DOHH2 (cell line): ENCODE data around the gene GASK1A.

Experiments
- CTCF ChIP-seq: fragments of 200-600 bp; sonication (generic); IDR thresholded peaks from one replicate; pipeline ENCODE4 v1.5.1; 2014; ENCODE audit warnings: antibody characterized with exemption, mild to moderate bottlenecking, low read depth, low read length; ENCODE audit not compliant: poor library complexity, severe bottlenecking
- EZH2phosphoT487 ChIP-seq: fragments of 200-600 bp; sonication (generic); IDR thresholded peaks from 2 replicates; pipeline ENCODE4 v1.6.1; 2017; ENCODE audit warnings: borderline replicate concordance, mild to moderate bottlenecking, antibody characterized with exemption, low read length, moderate library complexity, mixed read lengths

DNA sequence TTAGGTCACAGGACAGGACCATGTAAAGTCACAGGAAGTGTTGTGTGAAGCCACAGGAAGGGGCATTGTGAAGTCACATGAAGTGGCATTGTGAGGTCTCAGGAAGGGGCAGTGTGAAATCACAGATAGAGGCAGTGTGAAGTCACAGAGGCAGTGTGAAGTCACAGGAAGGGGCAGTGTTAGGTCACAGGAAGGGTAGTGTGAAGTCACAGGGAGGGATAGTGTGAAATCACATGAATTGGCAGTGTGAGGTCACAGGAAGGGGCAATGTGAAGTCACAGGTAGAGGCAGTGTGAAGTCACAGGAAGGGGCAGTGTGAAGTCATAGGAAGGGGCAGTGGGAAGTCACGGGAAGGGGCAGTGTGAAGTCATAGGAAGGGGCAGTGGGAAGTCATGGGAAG, 37.9 kb downstream of the GASK1A start:
- TF ChIP-seq CTCF (no peak), EZH2phosphoT487 (no peak)
